H1 (cell line): ENCODE measurements around the gene GPC6.

ENCODE experiments used
- BRCA1 ChIP-seq: IDR thresholded peaks from 2 replicates; pipeline ENCODE4 v1.6.1; 2012; ENCODE audit warnings: low read depth, low read length, improper control_type of control experiment
- CTCF ChIP-seq, 3 experiments: IDR thresholded peaks; 1 replicate in 2 of 3; 2 replicates in 1 of 3; pipeline versions ENCODE4 v1.5.1 to v1.6.1; 2011; ENCODE audit warnings: low read length in 3 of 3, mild to moderate bottlenecking in 3 of 3, inconsistent platforms in 2 of 3, low read depth in 1 of 3, moderate library complexity in 1 of 3; ENCODE audit not compliant: insufficient read depth in 1 of 3; ENCODE audit errors: control extremely low read depth in 1 of 3
- EGR1 ChIP-seq: IDR thresholded peaks from 2 replicates; pipeline ENCODE4 v1.6.1; 2011; ENCODE audit warnings: low read depth, low read length, borderline replicate concordance
- EZH2 ChIP-seq: fragments of 200-600 bp; sonication (generic); IDR thresholded peaks from 2 replicates; pipeline ENCODE4 v1.7.1; 2012; ENCODE audit warnings: low read depth, mild to moderate bottlenecking, moderate library complexity, low read length, inconsistent platforms; ENCODE audit not compliant: severe bottlenecking
- HDAC2 ChIP-seq, 2 experiments: fragments of 300-600 bp in 1 of 2; sonication (generic) in 1 of 2; IDR thresholded peaks; 2 replicates each; pipeline ENCODE4 v1.6.1; 2011 to 2012; ENCODE audit warnings: low read depth in 2 of 2, low read length in 2 of 2, mild to moderate bottlenecking in 2 of 2, moderate library complexity in 2 of 2, borderline replicate concordance in 1 of 2, inconsistent platforms in 1 of 2
- POLR2A ChIP-seq, 2 experiments: IDR thresholded peaks; 1 replicate in 1 of 2; 2 replicates in 1 of 2; pipeline ENCODE4 v1.6.1; 2011; ENCODE audit warnings: low read depth in 2 of 2, low read length in 2 of 2, mild to moderate bottlenecking in 2 of 2; ENCODE audit errors: control extremely low read depth in 1 of 2
- TCF12 ChIP-seq: IDR thresholded peaks from 2 replicates; pipeline ENCODE4 v1.6.1; 2011; ENCODE audit warnings: low read depth, mild to moderate bottlenecking, low read length
- YY1 ChIP-seq: IDR thresholded peaks from 2 replicates; pipeline ENCODE4 v1.6.1; 2011; ENCODE audit warnings: low read depth, mild to moderate bottlenecking, low read length
- ZNF274 ChIP-seq: IDR thresholded peaks from 2 replicates; pipeline ENCODE4 v1.7.0; 2012; ENCODE audit warnings: low read length, borderline replicate concordance; ENCODE audit errors: extremely low read depth

GRCh38 chr13:94178625-94179244 lies 952.1 kb downstream of the GPC6 start:
- TF ChIP-seq EGR1 (no peak), CTCF (IDR thresholded peaks at IDR 0.05; ENCODE audit: control extremely low read depth in 1 of 3, insufficient read depth in 1 of 3, low read depth in 1 of 3, low read length in 3 of 3) (no peak), TCF12 (no peak), POLR2A (IDR thresholded peaks at IDR 0.05; ENCODE audit: control extremely low read depth in 1 of 2, low read depth in 2 of 2, low read length in 2 of 2) (no peak), ZNF274 (no peak), HDAC2 (IDR thresholded peaks at IDR 0.05; ENCODE audit: borderline replicate concordance in 1 of 2, low read depth in 2 of 2, low read length in 2 of 2) (no peak), BRCA1 (no peak), EZH2 (no peak), YY1 (no peak)
